HCT116 (cell line): ENCODE results near the gene TRMT13. TPM values are rescaled to one million over a fixed set of nuclear protein-coding genes. Genes with fewer than 3 reads are reported as not detected.

Experiments used
- ATAC-seq: fragments of 200-7000 bp; cut with Tn5 transposase; 2 replicates; pipeline ENCODE4 v1.9.1; 2020; ENCODE audit warnings: mild to moderate bottlenecking, moderate library complexity
- BruUV-seq: library from RNA; stranded (reverse); fragments of 400-500 nt; replicated peaks from 2 replicates; lab custom pipeline; 2021; lab: Mats Ljungman, UMichigan
- CTCF ChIA-PET: fragments of 300-600 bp; sonication (Branson Sonifier 250); formaldehyde crosslinking; loops from one replicate; lab custom pipeline; 2021; ENCODE audit warnings: antibody characterized with exemption; lab: Charles Lee
- POLR2A ChIA-PET: fragments of 300-600, 350-600 bp; sonication (Branson Sonifier 250); formaldehyde crosslinking; loops from one replicate; lab custom pipeline; 2021; ENCODE audit warnings: antibody characterized with exemption; lab: Charles Lee
- RAD21 ChIA-PET, 2 experiments: fragments of 300-600 bp; sonication (Branson Sonifier 250); formaldehyde crosslinking; loops; one replicate each; lab custom pipeline; 2023; ENCODE audit warnings: low total read pairs in 2 of 2; ENCODE audit not compliant: uncharacterized antibody in 2 of 2, unreplicated experiment in 2 of 2, low non-redundant PET in 1 of 2; lab: Charles Lee
- DNase-seq: peaks from one replicate; pipeline ENCODE4 v3.0.0-alpha.2; 2010; ENCODE audit warnings: low read depth, low spot score
- H2AFZ ChIP-seq: fragments of 200-600 bp; shearing (Covaris generic), sonication (generic); 2 replicates; pipeline ENCODE4 v1.6.1; 2017; ENCODE audit warnings: low read depth, mixed run types, mixed read lengths, antibody characterized with exemption, low read length; ENCODE audit not compliant: poor library complexity, severe bottlenecking
- H3K27ac ChIP-seq: 2 replicates; pipeline ENCODE4 v1.5.1; 2012; ENCODE audit warnings: low read depth, low read length
- H3K27me3 ChIP-seq: fragments of 200-600 bp; sonication (generic); 2 replicates; pipeline ENCODE4 v1.6.1; 2016; ENCODE audit warnings: mixed run types, low read length, mixed read lengths; ENCODE audit not compliant: insufficient read depth
- H3K36me3 ChIP-seq, 2 experiments: fragments of 200-500 bp in 1 of 2; fragments of 200-600 bp in 1 of 2; sonication (Bioruptor generic) in 1 of 2; sonication (generic) in 1 of 2; 2 replicates each; pipeline versions ENCODE4 v1.5.1 to v1.6.1; 2014 to 2016; ENCODE audit warnings: low read length in 2 of 2, inconsistent platforms in 1 of 2, mixed read lengths in 1 of 2, mixed run types in 1 of 2; ENCODE audit not compliant: insufficient read depth in 2 of 2, control insufficient read depth in 1 of 2
- H3K4me1 ChIP-seq, 2 experiments: fragments of 200-600 bp in 1 of 2; sonication (generic) in 1 of 2; 2 replicates each; pipeline versions ENCODE4 v1.5.1 to v1.6.1; 2012 to 2017; ENCODE audit warnings: low read length in 2 of 2, inconsistent platforms in 1 of 2, mild to moderate bottlenecking in 1 of 2, mixed read lengths in 1 of 2, mixed run types in 1 of 2, moderate library complexity in 1 of 2; ENCODE audit not compliant: insufficient read depth in 2 of 2, control insufficient read depth in 1 of 2
- H3K4me2 ChIP-seq: fragments of 200-600 bp; sonication (generic); 2 replicates; pipeline ENCODE4 v1.6.1; 2017; ENCODE audit warnings: mixed run types, low read length, mixed read lengths
- H3K4me3 ChIP-seq, 2 experiments: fragments of 200-600 bp in 1 of 2; sonication (generic) in 1 of 2; replicated peaks in 1 of 2; 2 replicates each; pipeline ENCODE4 v1.5.1; 2011 to 2016; ENCODE audit warnings: low read length in 2 of 2, control low read depth in 1 of 2, low read depth in 1 of 2, mild to moderate bottlenecking in 1 of 2, mixed read lengths in 1 of 2, mixed run types in 1 of 2
- H3K79me2 ChIP-seq: fragments of 200-600 bp; sonication (generic); 2 replicates; pipeline ENCODE4 v1.6.1; 2017; ENCODE audit warnings: mild to moderate bottlenecking, mixed run types, low read length, moderate library complexity, mixed read lengths; ENCODE audit not compliant: insufficient read depth
- H3K9ac ChIP-seq: fragments of 200-600 bp; sonication (generic); 2 replicates; pipeline ENCODE4 v1.6.1; 2016; ENCODE audit warnings: low read length, mixed read lengths
- H3K9me2 ChIP-seq: fragments of 200-600 bp; sonication (generic), shearing (Covaris generic); 2 replicates; pipeline ENCODE4 v1.6.1; 2017; ENCODE audit warnings: mixed run types, mild to moderate bottlenecking, moderate library complexity; ENCODE audit not compliant: insufficient read depth
- H3K9me3 ChIP-seq, 2 experiments: fragments of 200-500 bp in 1 of 2; fragments of 200-600 bp in 1 of 2; sonication (Bioruptor generic) in 1 of 2; sonication (generic) in 1 of 2; 2 replicates each; pipeline ENCODE4 v1.6.1; 2014 to 2017; ENCODE audit warnings: low read length in 2 of 2, mixed read lengths in 2 of 2, inconsistent platforms in 1 of 2, low read depth in 1 of 2, mild to moderate bottlenecking in 1 of 2, mixed run types in 1 of 2, moderate library complexity in 1 of 2; ENCODE audit not compliant: control insufficient read depth in 1 of 2, insufficient read depth in 1 of 2
- H4K20me1 ChIP-seq: fragments of 200-600 bp; sonication (generic), shearing (Covaris generic); 2 replicates; pipeline ENCODE4 v1.6.1; 2017; ENCODE audit warnings: mixed run types, mild to moderate bottlenecking, moderate library complexity; ENCODE audit not compliant: insufficient read depth
- EGR1 ChIP-seq: IDR thresholded peaks from 2 replicates; pipeline ENCODE4 v1.6.1; 2012; ENCODE audit warnings: low read depth
- EZH2 ChIP-seq: fragments of 200-600 bp; sonication (generic); IDR thresholded peaks from 2 replicates; pipeline ENCODE4 v1.6.1; 2017; ENCODE audit warnings: antibody characterized with exemption, mixed run types
- EZH2phosphoT487 ChIP-seq: fragments of 200-600 bp; IDR thresholded peaks from 2 replicates; pipeline ENCODE4 v1.6.1; 2018; ENCODE audit warnings: antibody characterized with exemption, borderline replicate concordance
- JUND ChIP-seq: IDR thresholded peaks from 2 replicates; pipeline ENCODE4 v1.6.1; 2012
- POLR2A ChIP-seq: IDR thresholded peaks from 2 replicates; pipeline ENCODE4 v1.7.0; 2011; ENCODE audit warnings: borderline replicate concordance; ENCODE audit not compliant: insufficient read depth, insufficient read length; ENCODE audit errors: extremely low read depth
- POLR2AphosphoS5 ChIP-seq: IDR thresholded peaks from 2 replicates; pipeline ENCODE4 v1.6.1; 2011; ENCODE audit warnings: mild to moderate bottlenecking, low read depth, low read length, moderate library complexity
- SIN3A ChIP-seq: IDR thresholded peaks from 2 replicates; pipeline ENCODE4 v1.6.1; 2012; ENCODE audit warnings: low read depth
- YY1 ChIP-seq: IDR thresholded peaks from 2 replicates; pipeline ENCODE4 v1.6.1; 2011; ENCODE audit warnings: low read length, low read depth, moderate library complexity, mild to moderate bottlenecking; ENCODE audit not compliant: insufficient replicate concordance; ENCODE audit errors: extremely low read depth
- ZFX ChIP-seq: fragments of 450-650 bp; IDR thresholded peaks from 2 replicates; pipeline ENCODE4 v1.6.1; 2017
- ZNF274 ChIP-seq: fragments of 200-500 bp; sonication (Bioruptor generic); IDR thresholded peaks from 2 replicates; pipeline ENCODE4 v1.6.1; 2014; ENCODE audit warnings: mild to moderate bottlenecking, low read depth, low read length, inconsistent platforms
- intact Hi-C: fragments of 100-400 bp; cut with micrococcal nuclease; formaldehyde crosslinking; loops from 2 replicates; pipeline ENCODE4 v1.10.0; 2022
- total RNA-seq: library from RNA; stranded (reverse); gene quantifications from one replicate; pipeline ENCODE4 v1.2.1, GENCODE V29; 2021; ENCODE audit not compliant: unreplicated experiment
- TF ChIP-seq, protein P1 (sequence below): IDR thresholded peaks from 2 replicates; pipeline ENCODE4 v1.6.1; 2012
- TF ChIP-seq, protein P2 (sequence below): IDR thresholded peaks from 2 replicates; pipeline ENCODE4 v1.6.1; 2012; ENCODE audit warnings: low read depth

The TRMT13 gene
- total RNA-seq, 1 experiment from 2014 or later = 13.2 TPM

DNA sequence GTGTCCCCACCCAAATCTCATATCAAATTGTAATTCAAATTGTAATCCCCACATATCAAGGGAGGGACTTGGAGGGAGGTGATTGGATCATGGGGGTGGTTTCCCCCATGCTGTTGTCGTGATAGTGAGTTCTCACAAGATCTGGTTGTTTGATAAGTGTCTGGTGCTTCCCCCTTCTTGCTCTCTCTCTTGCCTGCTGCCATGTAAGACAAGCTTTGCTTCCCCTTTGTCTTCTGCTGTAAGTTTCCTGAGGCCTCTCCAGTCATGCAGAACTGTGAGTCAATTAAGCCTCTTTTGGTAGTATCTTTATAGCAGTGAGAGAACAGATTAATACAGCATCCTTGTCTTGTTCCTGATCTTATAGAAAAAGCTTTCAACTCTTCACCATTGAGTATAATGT lies 51.6 kb downstream of the TRMT13 start:
- ChIA-PET CTCF (no interaction called here), POLR2A (no interaction called here), RAD21 (no interaction called here)
- H3K9ac ChIP-seq = no peak overlapping the region
- no peaks in the 10 kb centered on the region for H3K27me3 ChIP-seq
- H4K20me1 ChIP-seq = no peaks in the 10 kb centered on the region
- H3K9me3 ChIP-seq = no peaks in the 10 kb centered on the region
- TF ChIP-seq YY1 = no peak
- TF ChIP-seq, protein P1, sequence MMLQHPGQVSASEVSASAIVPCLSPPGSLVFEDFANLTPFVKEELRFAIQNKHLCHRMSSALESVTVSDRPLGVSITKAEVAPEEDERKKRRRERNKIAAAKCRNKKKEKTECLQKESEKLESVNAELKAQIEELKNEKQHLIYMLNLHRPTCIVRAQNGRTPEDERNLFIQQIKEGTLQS = no peak
- TF ChIP-seq, protein P2, sequence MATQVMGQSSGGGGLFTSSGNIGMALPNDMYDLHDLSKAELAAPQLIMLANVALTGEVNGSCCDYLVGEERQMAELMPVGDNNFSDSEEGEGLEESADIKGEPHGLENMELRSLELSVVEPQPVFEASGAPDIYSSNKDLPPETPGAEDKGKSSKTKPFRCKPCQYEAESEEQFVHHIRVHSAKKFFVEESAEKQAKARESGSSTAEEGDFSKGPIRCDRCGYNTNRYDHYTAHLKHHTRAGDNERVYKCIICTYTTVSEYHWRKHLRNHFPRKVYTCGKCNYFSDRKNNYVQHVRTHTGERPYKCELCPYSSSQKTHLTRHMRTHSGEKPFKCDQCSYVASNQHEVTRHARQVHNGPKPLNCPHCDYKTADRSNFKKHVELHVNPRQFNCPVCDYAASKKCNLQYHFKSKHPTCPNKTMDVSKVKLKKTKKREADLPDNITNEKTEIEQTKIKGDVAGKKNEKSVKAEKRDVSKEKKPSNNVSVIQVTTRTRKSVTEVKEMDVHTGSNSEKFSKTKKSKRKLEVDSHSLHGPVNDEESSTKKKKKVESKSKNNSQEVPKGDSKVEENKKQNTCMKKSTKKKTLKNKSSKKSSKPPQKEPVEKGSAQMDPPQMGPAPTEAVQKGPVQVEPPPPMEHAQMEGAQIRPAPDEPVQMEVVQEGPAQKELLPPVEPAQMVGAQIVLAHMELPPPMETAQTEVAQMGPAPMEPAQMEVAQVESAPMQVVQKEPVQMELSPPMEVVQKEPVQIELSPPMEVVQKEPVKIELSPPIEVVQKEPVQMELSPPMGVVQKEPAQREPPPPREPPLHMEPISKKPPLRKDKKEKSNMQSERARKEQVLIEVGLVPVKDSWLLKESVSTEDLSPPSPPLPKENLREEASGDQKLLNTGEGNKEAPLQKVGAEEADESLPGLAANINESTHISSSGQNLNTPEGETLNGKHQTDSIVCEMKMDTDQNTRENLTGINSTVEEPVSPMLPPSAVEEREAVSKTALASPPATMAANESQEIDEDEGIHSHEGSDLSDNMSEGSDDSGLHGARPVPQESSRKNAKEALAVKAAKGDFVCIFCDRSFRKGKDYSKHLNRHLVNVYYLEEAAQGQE = no peak
- H3K4me2 ChIP-seq = no peak overlapping the region
- no peak overlapping the region for H3K4me3 ChIP-seq
- H3K79me2 ChIP-seq = no peaks in the 10 kb centered on the region
- H3K36me3 ChIP-seq = no peaks in the 10 kb centered on the region
- H3K9me2 ChIP-seq = no peaks in the 10 kb centered on the region
- H2AFZ ChIP-seq = no peak overlapping the region
- intact Hi-C loops = no loop called here
- no peaks in the 10 kb centered on the region for H3K4me1 ChIP-seq
- ATAC-seq = no peak
- DNase-seq = no peak
- H3K27ac ChIP-seq = no peak overlapping the region
- BruUV-seq = no TSS peak

DNA sequence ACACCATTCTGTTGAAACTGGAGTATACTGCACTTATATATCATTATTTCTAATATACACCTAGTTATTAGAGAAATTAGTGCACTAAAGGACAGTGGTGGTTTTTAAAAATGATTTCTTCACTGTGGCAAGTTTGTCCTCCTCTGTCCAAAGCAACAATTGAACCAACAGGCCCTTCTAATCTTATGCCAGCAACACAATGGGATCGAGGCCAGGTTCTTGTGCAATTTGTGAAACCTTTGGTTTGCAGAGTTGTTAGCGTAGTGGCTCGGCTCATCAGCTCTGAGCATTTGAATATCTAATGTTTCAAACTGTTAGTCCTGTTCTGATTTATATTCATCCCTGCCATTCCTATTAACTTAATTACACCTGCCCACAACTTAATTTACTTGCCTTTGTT lies 54.9 kb downstream of the TRMT13 start:
- Histone ChIP-seq H4K20me1 (no peaks in the 10 kb centered on the region), H3K27me3 (no peaks in the 10 kb centered on the region), H3K4me1 (no peaks in the 10 kb centered on the region), H3K4me3 (no peak overlapping the region), H3K27ac (no peak overlapping the region), H3K4me2 (no peak overlapping the region), H2AFZ (no peak overlapping the region), H3K9me3 (no peaks in the 10 kb centered on the region), H3K9ac (no peak overlapping the region), H3K79me2 (no peaks in the 10 kb centered on the region), H3K9me2 (no peaks in the 10 kb centered on the region), H3K36me3 (no peaks in the 10 kb centered on the region)
- BruUV-seq = no TSS peak
- intact Hi-C loops = no loop called here
- ChIA-PET POLR2A (no interaction called here), CTCF (no interaction called here), RAD21 (no interaction called here)
- no peak for DNase-seq
- no peak for ATAC-seq
- TF ChIP-seq SIN3A (no peak), POLR2AphosphoS5 (no peak), EGR1 (no peak), EZH2 (no peak), ZNF274 (no peak), POLR2A (no peak), ZFX (no peak), EZH2phosphoT487 (no peak), JUND (no peak)
- TF ChIP-seq, protein P2 = no peak
